ENCODE data around the gene CREG2. TPM values are rescaled to one million over a fixed set of nuclear protein-coding genes. Genes with fewer than 3 reads are reported as not detected.
"Not testable (repeated sequence)": the region's sequence is repeated elsewhere in the genome, so short reads cannot be mapped to it uniquely, and the experiment has no call there.

The CREG2 gene
- polyA plus RNA-seq, 2 donors, result 0.44 TPM; not detected in 1

DNA sequence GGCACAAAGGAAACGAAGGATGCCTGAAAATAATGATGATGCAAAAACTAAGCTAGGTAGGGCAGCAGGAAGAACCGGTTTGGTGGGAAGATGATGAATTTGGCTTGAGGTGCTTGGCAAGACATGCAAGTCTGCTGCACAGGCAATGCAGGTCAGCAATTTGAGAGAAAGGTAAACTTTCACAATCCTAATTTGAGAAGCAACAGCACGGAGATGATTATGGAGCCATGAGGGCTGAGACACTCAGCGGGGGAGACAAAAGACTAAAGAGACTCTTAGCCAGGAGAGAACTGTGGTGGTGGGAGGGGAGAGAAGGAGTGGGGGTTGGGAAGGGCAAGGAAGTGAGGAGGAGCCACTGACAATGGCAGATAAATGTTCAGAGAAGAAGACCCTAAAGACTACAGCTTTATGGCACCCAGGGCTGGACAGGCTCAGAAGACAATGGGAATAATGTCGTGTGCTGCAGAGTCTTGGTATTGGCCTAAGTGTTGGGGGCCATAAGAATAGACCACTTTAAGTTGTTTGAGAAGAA is 59.4 kb downstream of the CREG2 start:
- peaks cover 0 to 15% of the 10 kb centered on the region in 2 donors for H3K4me1 ChIP-seq (ENCODE audit: control insufficient read depth in 2 of 2, insufficient read depth in 2 of 2, low read length in 1 of 2)
- H3K27ac ChIP-seq (ENCODE audit: low read depth in 2 of 2, low read length in 1 of 2), result peak overlapping the region; percentile 96 to 98
- H3K27me3 ChIP-seq (ENCODE audit: control insufficient read depth in 1 of 2, insufficient read depth in 2 of 2, low read length in 2 of 2), result no peaks in the 10 kb centered on the region
- H3K36me3 ChIP-seq (ENCODE audit: control insufficient read depth in 2 of 2, insufficient read depth in 2 of 2, low read length in 1 of 2), result no peaks in the 10 kb centered on the region
- H3K9me3 ChIP-seq (ENCODE audit: control insufficient read depth in 2 of 2, insufficient read depth in 1 of 2, low read depth in 1 of 2, low read length in 1 of 2), result no peaks in the 10 kb centered on the region
- WGBS, 2 donors, result 35 to 37% methylated on average over 5 of the region's 5 CpGs
- no peak overlapping the region for H3K4me3 ChIP-seq (ENCODE audit: low read depth in 1 of 2, low read length in 2 of 2)

DNA sequence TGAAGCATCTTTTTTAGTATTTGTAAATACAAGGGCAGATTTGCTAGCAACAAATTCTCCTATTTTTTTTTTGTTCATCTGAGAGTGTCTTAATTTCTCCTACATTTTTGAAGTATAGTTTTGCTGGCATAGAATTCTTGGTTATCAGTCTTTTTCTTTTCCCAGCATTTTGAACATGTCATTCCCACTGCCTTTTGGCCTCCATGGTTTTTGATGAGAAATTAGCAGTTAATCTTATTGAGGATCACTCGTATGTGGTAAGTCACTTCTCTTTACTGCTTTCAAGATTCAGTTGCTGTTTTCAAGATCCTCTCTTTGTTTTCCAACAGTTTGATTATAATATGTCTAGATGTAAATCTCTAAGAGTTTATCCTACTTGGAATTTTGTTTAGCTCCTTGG is 61.9 kb downstream of the CREG2 start:
- H3K36me3 ChIP-seq (ENCODE audit: control insufficient read depth in 2 of 2, insufficient read depth in 2 of 2, low read length in 1 of 2), result no peaks in the 10 kb centered on the region
- no peaks in the 10 kb centered on the region for H3K27me3 ChIP-seq (ENCODE audit: control insufficient read depth in 1 of 2, insufficient read depth in 2 of 2, low read length in 2 of 2)
- H3K4me3 ChIP-seq (ENCODE audit: low read depth in 1 of 2, low read length in 2 of 2), result no peak overlapping the region
- WGBS, 2 donors, result 94 to 95% methylated on average over 1 of the region's 1 CpG
- peaks cover 0 to 11% of the 10 kb centered on the region in 2 donors for H3K4me1 ChIP-seq (ENCODE audit: control insufficient read depth in 2 of 2, insufficient read depth in 2 of 2, low read length in 1 of 2)
- H3K9me3 ChIP-seq (ENCODE audit: control insufficient read depth in 2 of 2, insufficient read depth in 1 of 2, low read depth in 1 of 2, low read length in 1 of 2), result no peaks in the 10 kb centered on the region
- H3K27ac ChIP-seq (ENCODE audit: low read depth in 2 of 2, low read length in 1 of 2), result no peak overlapping the region

DNA sequence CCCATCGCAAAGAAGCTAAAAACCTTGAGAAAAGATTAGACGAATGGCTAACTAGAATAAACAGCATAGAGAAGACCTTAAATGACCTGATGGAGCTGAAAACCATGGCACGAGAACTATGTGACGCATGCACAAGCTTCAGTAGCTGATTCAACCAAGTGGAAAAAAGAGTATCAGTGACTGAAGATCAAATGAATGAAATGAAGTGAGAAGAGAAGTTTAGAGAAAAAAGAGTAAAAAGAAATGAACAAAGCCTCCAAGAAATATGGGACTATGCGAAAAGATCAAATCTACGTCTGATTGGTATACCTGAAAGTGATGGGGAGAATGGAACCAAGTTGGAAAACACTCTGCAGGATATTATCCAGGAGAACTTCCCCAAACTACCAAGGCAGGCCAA is 70.7 kb downstream of the CREG2 start:
- not testable (repeated sequence) for H3K27ac ChIP-seq (ENCODE audit: low read depth in 2 of 2, low read length in 1 of 2); H3K9me3 ChIP-seq (ENCODE audit: control insufficient read depth in 2 of 2, insufficient read depth in 1 of 2, low read depth in 1 of 2, low read length in 1 of 2); H3K4me1 ChIP-seq (ENCODE audit: control insufficient read depth in 2 of 2, insufficient read depth in 2 of 2, low read length in 1 of 2); H3K36me3 ChIP-seq (ENCODE audit: control insufficient read depth in 2 of 2, insufficient read depth in 2 of 2, low read length in 1 of 2); H3K4me3 ChIP-seq (ENCODE audit: low read depth in 1 of 2, low read length in 2 of 2); H3K27me3 ChIP-seq (ENCODE audit: control insufficient read depth in 1 of 2, insufficient read depth in 2 of 2, low read length in 2 of 2)
- WGBS, 2 donors, result 93 to 94% methylated on average over 6 of the region's 6 CpGs

DNA sequence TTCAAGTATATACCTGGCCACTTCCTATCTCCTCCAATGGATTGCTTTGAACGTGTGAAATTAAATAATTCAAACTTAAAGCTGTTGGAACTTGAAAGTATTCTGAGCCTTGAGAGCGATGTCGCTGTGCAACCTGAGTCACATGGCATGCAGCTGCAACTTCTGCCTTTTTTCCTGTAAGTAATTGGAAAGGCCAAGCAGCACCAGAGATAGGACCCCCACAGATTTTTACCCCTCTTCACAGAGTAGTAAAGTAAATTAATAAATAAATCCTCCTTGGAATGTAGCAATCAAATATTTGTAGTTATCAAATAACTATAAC is 75.6 kb downstream of the CREG2 start:
- H3K4me3 ChIP-seq (ENCODE audit: low read depth in 1 of 2, low read length in 2 of 2), result no peak overlapping the region
- no peaks in the 10 kb centered on the region for H3K27me3 ChIP-seq (ENCODE audit: control insufficient read depth in 1 of 2, insufficient read depth in 2 of 2, low read length in 2 of 2)
- no peaks in the 10 kb centered on the region for H3K9me3 ChIP-seq (ENCODE audit: control insufficient read depth in 2 of 2, insufficient read depth in 1 of 2, low read depth in 1 of 2, low read length in 1 of 2)
- 40 to 47% methylated on average over 3 of the region's 3 CpGs for WGBS, 2 donors
- H3K36me3 ChIP-seq (ENCODE audit: control insufficient read depth in 2 of 2, insufficient read depth in 2 of 2, low read length in 1 of 2), result no peaks in the 10 kb centered on the region
- no peak overlapping the region for H3K27ac ChIP-seq (ENCODE audit: low read depth in 2 of 2, low read length in 1 of 2)
- peaks cover 0 to 4% of the 10 kb centered on the region in 2 donors for H3K4me1 ChIP-seq (ENCODE audit: control insufficient read depth in 2 of 2, insufficient read depth in 2 of 2, low read length in 1 of 2)

DNA sequence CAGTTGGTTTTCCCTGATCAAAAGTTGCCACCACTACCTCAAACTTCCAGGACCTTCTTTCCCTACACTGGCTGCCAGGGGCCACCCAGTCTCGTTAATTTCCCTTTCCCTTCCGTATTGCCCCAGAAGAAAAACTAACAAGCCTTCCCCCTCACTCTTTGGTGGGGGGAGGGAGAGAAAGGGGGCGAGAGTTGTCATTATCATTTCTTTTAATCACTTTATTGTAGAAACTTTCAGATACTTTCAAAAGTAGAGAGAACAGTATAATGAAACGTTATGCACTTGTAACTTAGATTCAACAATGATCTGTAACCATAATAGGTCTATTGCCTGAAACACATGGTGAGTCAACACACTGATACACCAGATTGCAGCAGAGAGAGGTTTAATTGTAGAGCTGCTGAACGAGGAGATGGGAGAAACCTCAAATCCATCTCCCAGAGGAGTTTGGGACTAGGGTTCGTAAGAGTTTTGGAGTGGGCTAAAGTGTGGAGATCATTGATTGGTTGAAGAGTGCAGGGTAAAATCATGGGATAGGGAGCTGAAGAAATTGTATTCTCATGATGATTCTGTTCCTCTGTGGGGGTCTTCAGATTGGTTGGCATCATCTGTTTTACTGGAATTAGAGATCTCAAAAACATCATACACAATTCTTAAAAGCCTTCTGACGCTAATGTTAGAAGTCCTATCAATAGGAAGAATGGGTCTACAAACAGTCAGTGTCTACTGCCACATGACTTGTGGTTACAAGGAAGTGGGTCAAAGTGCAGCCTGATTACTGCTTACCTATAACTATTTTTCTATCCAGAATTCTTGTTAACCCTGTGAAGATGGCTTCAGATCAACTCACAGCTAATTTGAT is 76.2 kb downstream of the CREG2 start:
- Histone ChIP-seq H3K9me3 (ENCODE audit: control insufficient read depth in 2 of 2, insufficient read depth in 1 of 2, low read depth in 1 of 2, low read length in 1 of 2) (no peaks in the 10 kb centered on the region), H3K27ac (ENCODE audit: low read depth in 2 of 2, low read length in 1 of 2) (no peak overlapping the region), H3K4me1 (ENCODE audit: control insufficient read depth in 2 of 2, insufficient read depth in 2 of 2, low read length in 1 of 2) (peaks cover 0 to 7% of the 10 kb centered on the region in 2 donors), H3K36me3 (ENCODE audit: control insufficient read depth in 2 of 2, insufficient read depth in 2 of 2, low read length in 1 of 2) (no peaks in the 10 kb centered on the region), H3K27me3 (ENCODE audit: control insufficient read depth in 1 of 2, insufficient read depth in 2 of 2, low read length in 2 of 2) (no peaks in the 10 kb centered on the region), H3K4me3 (ENCODE audit: low read depth in 1 of 2, low read length in 2 of 2) (no peak overlapping the region)
- 72 to 78% methylated on average over 7 of the region's 7 CpGs for WGBS, 2 donors

DNA sequence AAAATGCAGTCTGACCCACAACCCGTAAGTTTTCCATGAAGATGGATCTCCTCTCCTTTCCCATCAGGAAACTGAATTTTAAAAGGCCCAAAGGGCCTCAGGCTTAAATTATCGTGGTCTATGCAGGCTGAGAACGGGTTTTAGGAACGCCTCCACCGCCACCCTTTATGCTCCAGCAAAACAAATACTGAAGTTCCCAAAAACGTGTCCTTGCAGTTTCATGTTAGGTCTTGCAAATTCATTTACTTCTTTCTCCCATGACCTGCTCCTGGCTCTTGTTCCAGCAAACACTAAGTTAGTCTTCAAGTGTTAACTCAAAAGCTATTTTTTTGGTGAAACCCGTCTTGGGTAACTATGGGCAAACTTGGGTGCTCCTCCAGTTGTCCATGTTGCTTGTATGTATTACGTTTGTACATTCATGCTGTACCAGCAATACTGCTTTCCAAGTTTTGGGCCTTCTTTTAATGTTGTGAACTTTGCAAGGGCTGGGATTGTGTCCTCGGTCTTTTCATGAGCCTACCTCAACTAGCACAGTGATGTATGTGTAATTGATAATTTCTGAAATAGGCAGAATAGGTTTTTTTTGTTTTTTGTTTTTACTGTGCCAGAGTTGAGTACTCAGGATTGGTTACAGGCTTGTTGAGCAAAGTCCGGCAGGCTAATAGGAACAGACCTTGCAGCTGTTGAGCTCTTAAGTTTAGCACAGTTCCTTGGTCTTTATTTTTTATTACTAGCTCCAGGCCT is 77.0 kb downstream of the CREG2 start:
- Histone ChIP-seq H3K9me3 (ENCODE audit: control insufficient read depth in 2 of 2, insufficient read depth in 1 of 2, low read depth in 1 of 2, low read length in 1 of 2) (no peaks in the 10 kb centered on the region), H3K4me1 (ENCODE audit: control insufficient read depth in 2 of 2, insufficient read depth in 2 of 2, low read length in 1 of 2) (peaks cover 0 to 9% of the 10 kb centered on the region in 2 donors), H3K27me3 (ENCODE audit: control insufficient read depth in 1 of 2, insufficient read depth in 2 of 2, low read length in 2 of 2) (no peaks in the 10 kb centered on the region), H3K36me3 (ENCODE audit: control insufficient read depth in 2 of 2, insufficient read depth in 2 of 2, low read length in 1 of 2) (no peaks in the 10 kb centered on the region), H3K27ac (ENCODE audit: low read depth in 2 of 2, low read length in 1 of 2) (peak overlapping the region; percentile 59 to 63), H3K4me3 (ENCODE audit: low read depth in 1 of 2, low read length in 2 of 2) (no peak overlapping the region)
- 49 to 60% methylated on average over 10 of the region's 10 CpGs for WGBS, 2 donors

DNA sequence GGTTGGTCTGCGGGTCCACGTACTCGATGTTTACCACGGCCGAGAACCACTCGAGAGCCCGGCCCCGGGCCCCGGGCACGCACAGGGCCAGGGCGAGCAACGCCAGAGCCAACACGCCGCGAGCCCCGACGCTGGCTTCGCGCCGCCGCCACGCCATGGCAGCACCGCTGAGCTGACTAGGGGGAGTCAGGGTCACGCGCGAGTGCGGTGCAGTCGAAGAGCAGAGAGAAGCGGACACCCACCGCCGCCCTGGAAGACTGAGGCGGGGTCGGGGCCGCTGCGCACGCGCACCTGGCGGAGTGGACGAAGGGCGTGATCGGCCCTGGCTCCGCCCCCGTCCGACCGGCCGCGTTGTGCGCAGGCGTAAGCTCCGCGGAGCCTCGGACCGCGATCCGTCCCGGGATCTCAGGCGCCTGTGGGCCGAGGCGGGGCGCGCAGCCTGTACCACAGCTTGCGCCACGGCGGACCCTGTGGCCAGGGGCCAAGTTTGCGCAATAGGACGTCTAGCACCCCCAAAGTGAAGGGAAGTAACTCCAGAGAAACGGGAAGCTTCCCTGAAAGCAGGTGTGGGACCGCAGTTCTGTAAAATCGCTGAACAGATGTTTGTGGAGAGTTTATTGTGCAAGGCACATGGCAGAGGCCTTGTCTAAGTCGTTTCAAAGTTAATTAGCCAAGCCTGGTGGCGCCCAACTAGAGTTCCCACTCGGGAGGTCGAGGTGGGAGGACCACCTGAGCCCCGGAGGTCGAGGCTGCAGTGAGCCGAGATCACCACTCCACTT is 78.7 kb downstream of the CREG2 start, which contains the start of gene RNF149:
Gene RNF149, minus strand, starts transcription at position 270 of the 779 bp plus-strand sequence. Its CDS starts 113 bp downstream, at position 157.
- Histone ChIP-seq H3K9me3 (ENCODE audit: control insufficient read depth in 2 of 2, insufficient read depth in 1 of 2, low read depth in 1 of 2, low read length in 1 of 2) (no peaks in the 10 kb centered on the region), H3K4me3 (ENCODE audit: low read depth in 1 of 2, low read length in 2 of 2) (peak within 1 kb of the TSS; percentile 73 to 100), H3K27me3 (ENCODE audit: control insufficient read depth in 1 of 2, insufficient read depth in 2 of 2, low read length in 2 of 2) (no peaks in the 10 kb centered on the region), H3K36me3 (ENCODE audit: control insufficient read depth in 2 of 2, insufficient read depth in 2 of 2, low read length in 1 of 2) (no peaks in the 10 kb centered on the region), H3K27ac (ENCODE audit: low read depth in 2 of 2, low read length in 1 of 2) (peak within 1 kb of the TSS; percentile 93 to 94), H3K4me1 (ENCODE audit: control insufficient read depth in 2 of 2, insufficient read depth in 2 of 2, low read length in 1 of 2) (peaks cover 0 to 10% of the 10 kb centered on the region in 2 donors)
- 3% methylated on average over 66 to 76 of the region's 76 CpGs for WGBS, 2 donors

DNA sequence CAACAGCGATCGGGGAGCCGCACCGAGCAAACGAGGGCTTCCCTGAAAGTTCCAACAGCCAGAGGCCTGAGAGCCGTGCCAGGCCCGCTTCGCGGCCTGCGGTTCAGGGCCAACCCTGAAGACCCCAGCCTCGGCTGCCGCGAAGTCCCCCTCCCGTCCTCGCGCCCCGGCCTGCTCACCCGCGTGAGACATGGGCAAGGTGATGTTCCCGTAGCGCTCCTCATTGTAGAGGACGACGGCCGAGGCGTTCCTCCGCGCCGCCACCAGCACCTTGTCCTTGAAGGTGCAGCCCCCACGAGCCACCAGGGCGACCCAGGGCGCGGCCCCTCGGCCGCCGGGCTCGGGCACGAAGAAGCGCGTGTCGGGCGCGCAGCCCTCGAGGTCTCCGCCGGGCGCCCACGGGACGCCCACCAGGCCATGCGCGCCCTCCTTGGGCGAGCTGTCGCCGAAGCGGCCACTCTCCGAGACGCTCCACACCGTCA is 79.3 kb downstream of the CREG2 start:
- 0 to 1% methylated on average over 52 to 57 of the region's 57 CpGs for WGBS, 2 donors

DNA sequence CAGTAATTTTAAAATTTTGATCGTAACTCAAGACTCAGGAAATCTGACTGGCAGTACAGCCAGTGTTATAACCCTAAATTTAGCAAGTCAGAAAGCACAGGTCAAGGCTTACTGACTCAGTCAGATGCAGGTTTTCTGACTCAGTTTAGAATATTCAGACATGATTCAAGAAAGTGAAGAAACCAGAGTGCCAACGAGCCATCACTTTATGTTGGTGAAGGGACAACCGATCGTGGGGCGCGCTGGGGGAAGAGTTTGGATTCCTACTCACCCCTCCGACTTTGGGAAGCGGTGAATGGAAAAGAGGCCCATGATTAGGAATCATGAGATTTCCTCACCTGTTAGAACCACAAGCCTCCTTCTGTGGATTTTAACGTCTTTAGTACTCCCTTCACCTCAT is 79.8 kb downstream of the CREG2 start:
- Histone ChIP-seq H3K36me3 (ENCODE audit: control insufficient read depth in 2 of 2, insufficient read depth in 2 of 2, low read length in 1 of 2) (no peaks in the 10 kb centered on the region), H3K27me3 (ENCODE audit: control insufficient read depth in 1 of 2, insufficient read depth in 2 of 2, low read length in 2 of 2) (no peaks in the 10 kb centered on the region), H3K27ac (ENCODE audit: low read depth in 2 of 2, low read length in 1 of 2) (peak overlapping the region; percentile 93 to 94), H3K4me3 (ENCODE audit: low read depth in 1 of 2, low read length in 2 of 2) (peak overlapping the region; percentile 73 to 100), H3K4me1 (ENCODE audit: control insufficient read depth in 2 of 2, insufficient read depth in 2 of 2, low read length in 1 of 2) (peaks cover 0 to 12% of the 10 kb centered on the region in 2 donors), H3K9me3 (ENCODE audit: control insufficient read depth in 2 of 2, insufficient read depth in 1 of 2, low read depth in 1 of 2, low read length in 1 of 2) (no peaks in the 10 kb centered on the region)
- WGBS, 2 donors, result 25 to 26% methylated on average over 9 of the region's 9 CpGs

More for the DNA sequence above, 79.3 kb downstream of the CREG2 start:
- peak overlapping the region; percentile 93 to 94 for H3K27ac ChIP-seq (ENCODE audit: low read depth in 2 of 2, low read length in 1 of 2)
- peaks cover 0 to 10% of the 10 kb centered on the region in 2 donors for H3K4me1 ChIP-seq (ENCODE audit: control insufficient read depth in 2 of 2, insufficient read depth in 2 of 2, low read length in 1 of 2)
- peak overlapping the region; percentile 73 to 100 for H3K4me3 ChIP-seq (ENCODE audit: low read depth in 1 of 2, low read length in 2 of 2)
- H3K27me3 ChIP-seq (ENCODE audit: control insufficient read depth in 1 of 2, insufficient read depth in 2 of 2, low read length in 2 of 2), result no peaks in the 10 kb centered on the region
- H3K9me3 ChIP-seq (ENCODE audit: control insufficient read depth in 2 of 2, insufficient read depth in 1 of 2, low read depth in 1 of 2, low read length in 1 of 2), result no peaks in the 10 kb centered on the region
- no peaks in the 10 kb centered on the region for H3K36me3 ChIP-seq (ENCODE audit: control insufficient read depth in 2 of 2, insufficient read depth in 2 of 2, low read length in 1 of 2)
